ENCODE results near the gene USH2A. TPM values are rescaled to one million over a fixed set of nuclear protein-coding genes. Genes with fewer than 3 reads are reported as not detected.

USH2A gene
- total RNA-seq, 4 donors from 2014 or later: 0.08 to 0.18 TPM; not detected in 2

DNA sequence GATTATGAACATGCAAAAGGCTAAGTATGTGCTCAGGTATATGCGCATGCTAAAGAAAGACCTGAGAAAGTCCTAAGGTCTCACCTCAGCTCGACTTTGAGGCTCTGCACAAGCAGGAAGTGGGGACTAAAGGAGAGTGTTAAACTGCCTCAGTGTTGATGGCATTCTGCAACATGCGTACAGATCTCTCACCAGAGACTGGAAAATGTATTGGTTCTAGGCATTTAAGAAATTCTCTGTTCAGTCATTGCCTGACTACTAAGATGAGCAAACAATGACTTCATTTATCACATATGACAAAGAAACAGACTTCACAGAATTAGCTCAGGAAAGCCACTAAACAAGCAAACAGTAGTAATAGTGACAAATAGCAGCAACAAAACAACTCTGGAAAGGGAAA is 90.8 kb downstream of the USH2A start:
- TF ChIP-seq POLR2AphosphoS5 (IDR thresholded peaks at IDR 0.05) (no peak), EP300 (IDR thresholded peaks at IDR 0.05) (no peak), POLR2A (IDR thresholded peaks at IDR 0.05) (no peak)
- TF ChIP-seq, protein P1, sequence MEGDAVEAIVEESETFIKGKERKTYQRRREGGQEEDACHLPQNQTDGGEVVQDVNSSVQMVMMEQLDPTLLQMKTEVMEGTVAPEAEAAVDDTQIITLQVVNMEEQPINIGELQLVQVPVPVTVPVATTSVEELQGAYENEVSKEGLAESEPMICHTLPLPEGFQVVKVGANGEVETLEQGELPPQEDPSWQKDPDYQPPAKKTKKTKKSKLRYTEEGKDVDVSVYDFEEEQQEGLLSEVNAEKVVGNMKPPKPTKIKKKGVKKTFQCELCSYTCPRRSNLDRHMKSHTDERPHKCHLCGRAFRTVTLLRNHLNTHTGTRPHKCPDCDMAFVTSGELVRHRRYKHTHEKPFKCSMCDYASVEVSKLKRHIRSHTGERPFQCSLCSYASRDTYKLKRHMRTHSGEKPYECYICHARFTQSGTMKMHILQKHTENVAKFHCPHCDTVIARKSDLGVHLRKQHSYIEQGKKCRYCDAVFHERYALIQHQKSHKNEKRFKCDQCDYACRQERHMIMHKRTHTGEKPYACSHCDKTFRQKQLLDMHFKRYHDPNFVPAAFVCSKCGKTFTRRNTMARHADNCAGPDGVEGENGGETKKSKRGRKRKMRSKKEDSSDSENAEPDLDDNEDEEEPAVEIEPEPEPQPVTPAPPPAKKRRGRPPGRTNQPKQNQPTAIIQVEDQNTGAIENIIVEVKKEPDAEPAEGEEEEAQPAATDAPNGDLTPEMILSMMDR (IDR thresholded peaks at IDR 0.05): no peak
- 86% methylated on average over 3 of the region's 3 CpGs for WGBS
- H3K4me3 ChIP-seq: no peak overlapping the region

DNA sequence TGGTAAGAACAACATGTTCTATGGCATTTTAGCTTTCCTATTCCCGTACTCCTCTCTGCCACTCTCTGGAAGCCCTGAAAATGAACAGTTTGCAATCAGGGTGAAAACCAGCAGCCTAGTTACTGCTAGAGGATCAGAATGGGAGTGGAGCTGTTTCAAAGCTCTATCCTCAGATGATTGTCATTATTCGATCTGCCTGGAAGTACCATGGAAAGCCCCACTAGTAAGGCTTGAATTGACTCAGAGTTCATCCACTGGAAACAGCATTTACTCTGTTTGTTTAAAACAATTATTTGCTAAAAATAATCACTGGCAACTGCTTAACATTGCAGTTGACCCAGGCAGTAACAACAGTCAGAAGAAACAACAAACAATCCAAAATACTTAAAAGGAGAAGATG is 91.2 kb downstream of the USH2A start:
- H3K9me3 ChIP-seq: no peaks in the 10 kb centered on the region
- no peak overlapping the region for H3K4me3 ChIP-seq
- no peaks in the 10 kb centered on the region for H3K27me3 ChIP-seq
- no peaks in the 10 kb centered on the region for H3K36me3 ChIP-seq
- TF ChIP-seq POLR2AphosphoS5 (IDR thresholded peaks at IDR 0.05) (no peak), POLR2A (IDR thresholded peaks at IDR 0.05) (no peak), EP300 (IDR thresholded peaks at IDR 0.05) (no peak)
- TF ChIP-seq, protein P1 (IDR thresholded peaks at IDR 0.05): no peak
- no peak overlapping the region for H3K27ac ChIP-seq
- 71% methylated on average over 2 of the region's 2 CpGs for WGBS
- no peaks in the 10 kb centered on the region for H3K4me1 ChIP-seq
- no peak for DNase-seq (ENCODE audit: low spot score in 2 of 2)

More for the DNA sequence above, 90.8 kb downstream of the USH2A start:
- H3K9me3 ChIP-seq: no peaks in the 10 kb centered on the region
- no peaks in the 10 kb centered on the region for H3K4me1 ChIP-seq
- no peaks in the 10 kb centered on the region for H3K36me3 ChIP-seq
- no peak overlapping the region for H3K27ac ChIP-seq
- no peaks in the 10 kb centered on the region for H3K27me3 ChIP-seq
- no peak for DNase-seq (ENCODE audit: low spot score in 2 of 2)

DNA sequence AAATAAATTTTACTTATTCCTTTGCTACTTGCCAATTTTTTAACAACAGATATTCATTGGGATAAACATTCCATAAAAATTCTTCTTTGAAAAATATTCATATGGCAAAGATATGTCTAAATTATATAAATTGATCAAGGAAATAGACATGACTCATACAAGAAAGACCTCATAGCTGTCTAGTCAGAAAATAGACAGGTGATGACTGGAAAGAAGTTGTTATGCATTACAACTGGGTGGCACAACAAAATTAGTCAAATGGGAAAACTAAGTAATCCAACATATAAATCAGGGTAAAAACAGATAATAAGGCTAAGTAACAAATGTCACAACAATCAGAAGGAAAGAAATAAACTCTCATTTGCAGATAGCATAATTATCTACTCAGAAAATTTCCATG is 92.0 kb downstream of the USH2A start:
- TF ChIP-seq EP300 (IDR thresholded peaks at IDR 0.05) (no peak), POLR2A (IDR thresholded peaks at IDR 0.05) (no peak), POLR2AphosphoS5 (IDR thresholded peaks at IDR 0.05) (no peak)
- TF ChIP-seq, protein P1 (IDR thresholded peaks at IDR 0.05): no peak
- H3K4me1 ChIP-seq: no peaks in the 10 kb centered on the region
- no peak for DNase-seq (ENCODE audit: low spot score in 2 of 2)

DNA sequence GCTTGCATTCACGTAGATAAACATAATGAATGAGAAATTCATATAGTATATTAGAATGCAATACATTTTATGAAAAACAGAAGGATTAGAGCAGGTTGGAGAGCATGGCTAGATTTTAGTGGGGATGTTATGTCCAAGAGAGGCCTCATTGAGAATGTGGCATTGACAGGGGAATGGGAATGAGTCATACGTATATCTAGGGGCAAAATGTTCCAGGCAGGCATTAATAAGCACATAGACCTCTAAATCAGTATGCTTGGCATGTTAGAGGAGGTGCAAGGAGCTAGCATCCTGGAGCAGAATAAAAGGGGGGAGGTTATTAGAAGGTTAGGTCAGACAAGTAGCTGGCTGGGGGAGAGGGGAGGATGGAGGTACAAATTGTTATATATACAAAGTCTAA is 93.0 kb downstream of the USH2A start:
- Histone ChIP-seq H3K9me3 (no peaks in the 10 kb centered on the region), H3K4me3 (no peak overlapping the region), H3K27ac (no peak overlapping the region), H3K27me3 (no peaks in the 10 kb centered on the region), H3K4me1 (no peaks in the 10 kb centered on the region), H3K36me3 (no peaks in the 10 kb centered on the region)
- no peak for DNase-seq (ENCODE audit: low spot score in 2 of 2)
- 71% methylated on average over 2 of the region's 2 CpGs for WGBS
- TF ChIP-seq, protein P1 (IDR thresholded peaks at IDR 0.05): no peak
- TF ChIP-seq EP300 (IDR thresholded peaks at IDR 0.05): no peak
- no peak for TF ChIP-seq POLR2AphosphoS5 (IDR thresholded peaks at IDR 0.05)
- TF ChIP-seq POLR2A (IDR thresholded peaks at IDR 0.05): no peak

More for the DNA sequence above, 92.0 kb downstream of the USH2A start:
- Histone ChIP-seq H3K9me3 (no peaks in the 10 kb centered on the region), H3K27ac (no peak overlapping the region), H3K27me3 (no peaks in the 10 kb centered on the region), H3K36me3 (no peaks in the 10 kb centered on the region), H3K4me3 (no peak overlapping the region)

DNA sequence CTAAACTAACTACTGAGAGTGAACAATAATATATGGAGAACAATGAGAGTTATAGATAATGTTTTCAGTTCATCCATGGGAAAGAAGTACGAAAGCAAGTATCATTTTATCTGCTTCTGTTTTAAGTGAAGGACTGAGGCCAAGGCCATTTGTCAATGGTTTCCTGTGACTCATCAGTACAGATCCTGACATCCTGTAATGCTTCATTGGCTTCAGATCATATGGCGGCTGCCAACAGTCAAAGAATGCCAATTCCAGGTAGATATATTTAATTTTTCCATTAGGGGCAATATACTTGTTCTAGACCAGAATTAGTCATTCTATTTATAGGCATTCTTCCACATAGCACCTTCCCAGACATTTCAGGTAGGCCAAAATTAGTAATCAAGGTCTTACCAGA is 97.3 kb downstream of the USH2A start:
- no peak for TF ChIP-seq POLR2AphosphoS5 (IDR thresholded peaks at IDR 0.05)
- no peak for TF ChIP-seq EP300 (IDR thresholded peaks at IDR 0.05)
- TF ChIP-seq, protein P1 (IDR thresholded peaks at IDR 0.05): no peak
- TF ChIP-seq POLR2A (IDR thresholded peaks at IDR 0.05): no peak
- DNase-seq (ENCODE audit: low spot score in 2 of 2): no peak
- Histone ChIP-seq H3K9me3 (no peaks in the 10 kb centered on the region), H3K36me3 (no peaks in the 10 kb centered on the region), H3K4me1 (no peaks in the 10 kb centered on the region), H3K4me3 (no peak overlapping the region), H3K27ac (no peak overlapping the region), H3K27me3 (no peaks in the 10 kb centered on the region)
- WGBS: 41% methylated on average over 2 of the region's 2 CpGs
